T-helper 1 cell treated with Interleukin-12 subunit alpha and Interleukin-12 subunit beta and Interleukin-4 antibody, amounts not matched to agents 30 ng/mL and 1 ng/mL, for 36 hours (primary cell): Measurements from ENCODE around the gene C1QTNF9B. TPM values are rescaled to one million over a fixed set of nuclear protein-coding genes. Genes with fewer than 3 reads are reported as not detected.
"Not testable (repeated sequence)": the region's sequence is repeated elsewhere in the genome, so short reads cannot be mapped to it uniquely, and the experiment has no call there.

Experiments used
- intact Hi-C: fragments of 100-400 bp; cut with micrococcal nuclease; formaldehyde crosslinking; loops from one replicate; pipeline ENCODE4 v1.15.1; 2024
- total RNA-seq: library from RNA; stranded (reverse); gene quantifications from 2 replicates; pipeline ENCODE4 v1.2.3, GENCODE V29; 2022

Gene C1QTNF9B
- total RNA-seq = not detected in 2 replicates

DNA sequence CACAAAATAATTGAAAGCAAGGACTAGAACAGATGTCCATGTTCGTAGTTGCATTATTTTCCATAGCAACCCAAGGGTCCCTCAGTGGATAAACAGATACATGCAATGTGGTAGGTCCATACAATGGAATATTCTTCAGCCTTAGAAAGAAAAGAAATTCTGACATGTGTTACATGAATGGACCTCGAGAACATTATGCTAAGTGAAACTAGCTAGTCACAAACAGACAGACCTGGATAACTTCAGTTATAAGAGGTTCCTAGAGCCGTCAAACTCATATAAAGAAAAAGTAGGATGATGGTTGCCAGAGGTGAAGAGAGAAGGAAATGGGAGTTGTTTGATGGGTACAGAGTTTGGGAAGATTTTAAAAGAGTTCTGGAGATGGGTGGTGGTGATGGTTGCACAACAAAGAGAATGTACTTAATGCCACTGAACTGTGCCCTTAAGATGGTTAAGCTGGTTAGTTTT, at the start of gene C1QTNF9B:
TSS of gene C1QTNF9B (minus strand) at position 51 of the 468 bp plus-strand sequence.
- intact Hi-C loops = not testable (repeated sequence)

DNA sequence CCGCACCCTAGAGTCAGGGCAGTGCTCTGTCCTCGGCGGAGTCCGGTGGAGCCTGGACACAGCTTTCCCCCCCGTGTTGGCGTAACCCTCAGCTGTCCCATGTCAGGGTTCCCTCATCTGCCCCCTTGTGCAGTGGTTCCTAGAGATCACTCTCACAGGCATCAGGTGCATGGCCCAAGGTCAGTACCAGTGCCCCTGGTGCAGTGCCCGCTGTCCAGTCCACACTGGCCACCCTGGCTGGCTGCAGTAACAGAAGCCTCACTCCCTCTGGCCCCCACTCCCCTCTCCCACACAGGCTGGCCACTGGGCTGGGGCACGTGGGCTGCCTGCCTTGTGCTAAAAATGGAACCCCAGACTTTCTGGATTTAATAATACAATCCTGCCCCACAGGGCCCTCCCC, 49.6 kb upstream of the C1QTNF9B start:
- intact Hi-C loops = no loop called here

GRCh38 chr13:23946067-23946466, 48.8 kb upstream of the C1QTNF9B start:
- intact Hi-C loops = no loop called here

- intact Hi-C loops = no loop called here
Observed at GRCh38 chr13:23945612-23946011, 48.3 kb upstream of the C1QTNF9B start.

DNA sequence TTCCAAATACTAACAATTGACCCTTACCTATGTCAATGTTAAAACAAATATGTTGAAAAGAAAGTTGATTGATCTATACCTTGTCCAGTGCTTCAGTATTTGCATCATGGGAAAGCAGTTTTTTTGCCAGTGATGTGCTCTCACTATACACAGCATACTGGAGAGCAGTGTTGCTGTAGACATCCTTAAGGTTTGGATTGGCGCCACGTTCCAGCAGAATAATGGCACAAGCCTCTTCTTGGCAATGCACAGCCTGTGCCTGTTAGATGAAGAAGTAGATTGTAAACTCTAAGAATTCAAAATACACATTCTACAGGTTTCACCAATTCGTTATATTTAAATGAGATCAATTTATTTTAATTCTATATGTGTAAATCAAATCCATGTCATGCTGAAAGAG, 43.9 kb upstream of the C1QTNF9B start:
- intact Hi-C loops = no loop called here

DNA sequence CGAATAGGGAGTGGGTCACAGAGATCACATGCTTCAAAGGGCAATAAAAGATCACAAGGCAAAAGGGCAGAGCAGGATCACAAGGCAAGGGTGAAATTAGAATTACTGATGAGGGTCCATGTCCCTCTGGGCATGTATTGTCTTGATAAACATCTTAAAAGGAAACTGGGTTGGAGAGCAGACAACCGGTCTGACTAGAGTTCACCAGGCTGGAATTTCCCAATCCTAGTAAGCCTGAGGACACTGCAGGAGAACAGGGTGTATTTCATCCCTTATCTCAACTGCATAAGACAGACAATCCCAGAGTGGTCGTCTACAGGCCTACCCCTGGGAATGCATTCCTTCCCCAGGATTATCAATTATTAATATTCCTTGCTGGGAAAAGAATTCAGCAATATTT, 42.4 kb upstream of the C1QTNF9B start:
- intact Hi-C loops = not testable (repeated sequence)

DNA sequence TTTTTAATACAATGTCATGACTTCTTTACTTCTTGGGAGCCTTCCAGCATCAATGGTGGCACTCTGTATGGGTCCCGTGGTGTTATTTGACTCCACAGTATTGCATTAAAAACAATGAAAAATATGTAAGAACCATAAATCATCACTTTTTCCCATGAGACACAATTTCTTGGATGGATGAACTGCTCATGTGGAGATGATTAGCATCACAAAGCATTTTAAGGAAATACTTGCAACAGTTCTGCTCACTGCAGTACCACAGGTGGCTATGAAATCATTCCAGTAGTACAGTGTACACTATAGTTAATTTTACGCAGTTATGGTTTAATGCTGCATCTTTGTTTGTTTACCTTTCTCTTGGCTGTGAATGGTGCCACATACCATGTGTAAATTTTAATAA, 37.2 kb upstream of the C1QTNF9B start:
- intact Hi-C loops = no loop called here

GRCh38 chr13:23928985-23929384, 31.7 kb upstream of the C1QTNF9B start:
- intact Hi-C loops = no loop called here

DNA sequence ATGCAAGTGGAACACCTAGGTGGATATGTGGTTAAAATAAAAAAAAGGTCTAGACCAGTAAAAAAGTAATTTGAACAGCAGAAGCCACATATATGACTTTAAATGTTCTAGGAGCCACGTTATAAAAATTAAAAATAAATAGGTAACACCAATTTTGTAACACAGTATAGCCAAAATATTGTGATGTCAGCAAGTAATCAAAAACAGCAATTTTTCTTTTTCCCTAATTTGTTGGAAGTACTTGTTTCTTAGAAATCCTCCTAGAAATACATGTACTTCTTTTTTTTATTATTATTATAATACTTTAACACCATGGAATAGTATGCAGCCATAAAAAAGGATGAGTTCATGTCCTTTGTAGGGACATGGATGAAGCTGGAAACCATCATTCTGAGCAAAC, 25.7 kb upstream of the C1QTNF9B start:
- intact Hi-C loops = no loop called here

- intact Hi-C loops = no loop called here
Observed at GRCh38 chr13:23922005-23922932, 25.0 kb upstream of the C1QTNF9B start.

- intact Hi-C loops = loop anchor here (1.0 to 2.0 kb wide), 8 partner anchors 39 to 308 kb away; partner anchors contain the start of gene SPATA13
Observed at GRCh38 chr13:23921451-23921888, 24.2 kb upstream of the C1QTNF9B start.

- intact Hi-C loops = no loop called here
Observed at GRCh38 chr13:23919006-23919405, 21.7 kb upstream of the C1QTNF9B start.

GRCh38 chr13:23918208-23918607, 20.9 kb upstream of the C1QTNF9B start:
- intact Hi-C loops = no loop called here

DNA sequence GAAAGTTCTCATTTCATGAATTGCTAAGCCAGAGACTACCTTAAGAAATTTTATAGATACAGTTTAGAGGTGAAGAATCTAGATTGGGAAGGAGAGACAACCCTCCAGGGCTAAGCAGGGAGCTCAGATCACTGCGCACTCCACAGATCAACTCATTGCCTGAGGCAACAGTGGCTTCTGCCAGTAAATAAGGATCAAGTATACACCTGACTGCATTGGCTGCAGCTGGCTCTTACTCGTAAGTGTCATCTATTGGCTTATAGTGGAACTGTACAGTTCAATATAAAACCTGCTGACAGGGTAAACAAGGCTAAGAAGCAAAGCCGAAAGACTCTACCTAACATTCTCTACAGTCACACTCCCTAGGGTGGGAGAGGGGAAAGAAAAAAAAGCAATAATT, 18.0 kb upstream of the C1QTNF9B start:
- intact Hi-C loops = no loop called here

DNA sequence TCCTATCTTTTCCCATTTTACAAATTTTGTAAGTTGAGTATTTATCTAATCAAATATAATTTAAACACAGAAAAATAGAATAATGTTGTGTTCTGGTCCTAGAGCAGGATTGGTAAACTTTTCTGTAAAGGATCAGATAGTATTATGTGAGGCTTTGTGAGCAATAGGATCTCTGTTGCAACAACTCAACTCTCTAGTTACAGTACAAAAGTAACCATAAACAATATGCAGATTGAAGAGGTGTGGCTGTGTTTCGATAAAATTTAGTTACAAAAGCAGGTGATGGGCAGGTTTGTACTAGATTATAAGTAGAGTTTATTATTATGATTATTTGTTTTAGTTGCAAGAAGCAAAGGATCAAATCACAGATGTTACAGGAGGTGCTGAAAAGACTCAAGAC, 15.2 kb upstream of the C1QTNF9B start:
- intact Hi-C loops = no loop called here

GRCh38 chr13:23909606-23910005, 12.3 kb upstream of the C1QTNF9B start:
- intact Hi-C loops = no loop called here

- intact Hi-C loops = no loop called here
Observed at GRCh38 chr13:23905766-23906165, 8.5 kb upstream of the C1QTNF9B start.

- intact Hi-C loops = no loop called here
Observed at GRCh38 chr13:23903906-23904280, 6.6 kb upstream of the C1QTNF9B start.

GRCh38 chr13:23902975-23903905, 5.9 kb upstream of the C1QTNF9B start:
- intact Hi-C loops = no loop called here

- intact Hi-C loops = no loop called here
Observed at GRCh38 chr13:23901365-23901764, 4.1 kb upstream of the C1QTNF9B start.

DNA sequence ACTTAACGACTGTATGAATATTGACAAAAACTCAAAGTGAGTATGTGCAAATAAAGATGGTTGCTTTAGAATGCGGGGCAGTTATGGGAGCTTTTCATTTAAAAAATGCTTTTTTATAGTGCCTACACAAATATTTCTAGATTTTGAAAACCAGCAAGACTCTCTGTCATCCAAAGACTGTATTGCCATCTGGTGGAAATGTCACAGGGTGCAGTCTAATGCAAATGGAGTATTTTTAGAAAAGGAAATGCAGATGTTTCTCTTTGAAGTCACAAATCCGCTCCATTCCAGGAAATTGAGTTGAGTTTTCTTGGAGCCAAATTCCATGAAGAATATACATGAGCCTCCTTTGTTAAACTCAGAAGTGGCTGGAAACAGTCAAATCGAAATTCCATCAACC, 2.3 kb upstream of the C1QTNF9B start:
- intact Hi-C loops = loop anchor here (1.0 kb wide), 3 partner anchors 10 to 433 kb away; partner anchors contain the start of gene MIPEP

- intact Hi-C loops = no loop called here
Observed at GRCh38 chr13:23898101-23898500, 799 bp upstream of the C1QTNF9B start.
